Dermis microvascular lymphatic vessel endothelial cell (primary cell): ENCODE measurements around the gene CCDC112. TPM values are rescaled to one million over a fixed set of nuclear protein-coding genes. Genes with fewer than 3 reads are reported as not detected.
"Not testable (repeated sequence)": the region's sequence is repeated elsewhere in the genome, so short reads cannot be mapped to it uniquely, and the experiment has no call there.

Experiments
- DNase-seq, 2 donors: peaks; one replicate each; pipeline versions ENCODE4 v3.0.0 to v3.0.0-alpha.2; 2010; ENCODE audit warnings: low read depth in 2 of 2
- total RNA-seq: library from RNA; depleted of rRNA; stranded (reverse); fragments of >200 nt; gene quantifications from 2 replicates; pipeline ENCODE4 v1.2.1, GENCODE V29; 2014

CCDC112 gene, protein sequence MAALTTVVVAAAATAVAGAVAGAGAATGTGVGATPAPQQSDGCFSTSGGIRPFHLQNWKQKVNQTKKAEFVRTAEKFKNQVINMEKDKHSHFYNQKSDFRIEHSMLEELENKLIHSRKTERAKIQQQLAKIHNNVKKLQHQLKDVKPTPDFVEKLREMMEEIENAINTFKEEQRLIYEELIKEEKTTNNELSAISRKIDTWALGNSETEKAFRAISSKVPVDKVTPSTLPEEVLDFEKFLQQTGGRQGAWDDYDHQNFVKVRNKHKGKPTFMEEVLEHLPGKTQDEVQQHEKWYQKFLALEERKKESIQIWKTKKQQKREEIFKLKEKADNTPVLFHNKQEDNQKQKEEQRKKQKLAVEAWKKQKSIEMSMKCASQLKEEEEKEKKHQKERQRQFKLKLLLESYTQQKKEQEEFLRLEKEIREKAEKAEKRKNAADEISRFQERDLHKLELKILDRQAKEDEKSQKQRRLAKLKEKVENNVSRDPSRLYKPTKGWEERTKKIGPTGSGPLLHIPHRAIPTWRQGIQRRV
- total RNA-seq: 1.4 and 2.1 TPM in 2 replicates

DNA sequence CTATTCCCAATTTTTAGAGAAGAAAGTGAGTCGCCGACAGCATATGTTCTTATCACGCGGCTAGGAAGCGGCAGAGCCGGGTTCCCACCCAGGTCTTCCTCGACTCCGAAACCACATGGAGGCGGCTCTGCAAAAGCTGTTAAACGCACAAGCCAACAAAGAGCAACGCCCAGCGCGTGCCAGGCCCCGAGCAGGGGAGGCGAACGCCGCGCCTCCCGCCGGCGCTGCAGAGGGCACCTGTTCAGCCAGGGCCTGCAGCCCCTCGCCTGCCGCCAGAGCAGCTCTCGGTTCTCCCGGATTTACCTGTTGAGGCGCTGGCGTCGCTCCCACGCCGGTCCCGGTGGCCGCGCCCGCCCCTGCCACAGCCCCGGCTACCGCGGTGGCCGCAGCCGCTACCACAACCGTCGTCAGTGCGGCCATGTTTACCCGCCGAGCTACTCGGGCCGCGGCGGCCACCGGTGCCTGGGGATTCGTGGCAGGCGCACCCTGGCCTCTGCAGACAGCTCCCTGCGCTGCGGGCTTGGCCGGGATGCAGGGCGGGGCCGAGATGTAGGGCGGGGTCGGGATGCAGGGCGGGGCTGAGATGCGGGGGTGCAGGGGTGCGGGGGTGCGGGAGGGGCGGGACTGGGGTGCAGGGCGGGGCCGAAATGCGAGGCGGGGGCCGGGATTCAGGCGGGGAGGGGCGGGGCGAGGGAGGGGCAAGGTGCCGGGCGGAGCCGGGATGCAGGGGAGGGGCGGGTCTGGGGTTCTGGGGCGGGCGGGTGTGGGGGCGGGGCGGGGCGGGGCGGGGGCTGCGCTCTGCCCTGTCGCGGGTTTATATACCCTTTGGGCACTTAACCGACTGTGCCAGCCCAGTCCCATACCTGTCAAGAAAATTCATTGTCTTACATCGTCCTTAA is at the start of gene CCDC112:
Gene CCDC112, minus strand, starts transcription at position 531 of the 899 bp plus-strand sequence. Its CDS starts 111 bp downstream, at position 420.
- DNase-seq: peak; percentile 24 to 74

DNA sequence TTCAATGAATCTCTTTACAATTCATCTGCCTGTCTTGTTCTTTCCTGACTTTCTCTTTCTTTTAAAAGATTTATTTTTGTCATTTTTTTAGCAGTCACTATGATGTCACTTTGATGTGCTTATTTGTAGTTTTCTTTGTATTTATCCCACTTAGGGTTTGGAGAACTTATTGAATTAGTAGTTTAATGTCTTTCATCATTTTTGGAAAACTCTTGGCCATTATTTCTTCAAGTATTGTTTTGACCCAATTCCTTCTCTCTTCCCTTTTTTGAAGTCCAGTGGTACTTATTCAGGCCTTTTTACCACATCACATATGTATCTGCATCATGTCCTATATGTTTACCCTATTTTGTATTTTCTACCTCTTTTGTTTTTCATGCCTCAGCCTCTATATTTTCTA is 48.9 kb upstream of the CCDC112 start:
- DNase-seq: no peak

GRCh38 chr5:115343855-115344254 is 47.4 kb upstream of the CCDC112 start:
- no peak for DNase-seq

DNA sequence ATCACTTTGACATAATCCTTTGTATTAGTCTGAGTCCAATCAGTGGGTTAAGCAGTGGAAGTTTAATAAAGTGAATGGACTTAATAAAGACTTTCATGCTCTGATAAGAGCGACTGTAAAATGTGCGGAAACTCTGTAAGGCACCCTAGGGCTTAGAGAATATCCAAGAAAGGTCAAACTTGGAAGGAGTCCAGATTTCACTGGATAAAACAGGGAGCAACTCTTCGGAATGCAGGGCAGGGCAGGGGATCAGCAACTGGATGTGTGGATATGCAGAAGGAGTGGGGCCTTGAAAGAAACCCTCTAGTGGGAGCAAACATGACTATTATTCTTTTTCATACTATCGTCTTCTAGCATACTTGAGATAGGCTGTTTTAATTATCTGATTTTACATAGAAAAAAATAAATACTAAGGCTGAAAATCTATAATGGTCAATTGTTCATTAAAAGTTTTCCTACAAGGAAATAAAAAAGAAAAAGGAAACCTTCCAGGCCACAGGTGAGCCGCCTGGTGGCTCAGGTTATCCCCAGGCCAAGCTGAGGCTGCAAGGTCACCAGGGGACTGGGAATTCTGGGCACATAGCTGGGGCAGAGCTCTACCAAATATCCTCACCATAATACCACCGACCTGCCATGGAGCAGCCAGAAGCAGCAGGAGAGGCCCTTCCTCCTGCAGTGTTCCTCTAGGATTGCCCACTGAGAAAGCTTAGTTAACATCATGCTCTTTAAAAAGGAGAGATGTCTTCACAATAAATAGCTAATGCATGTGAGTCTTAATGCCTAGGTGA is 46.3 kb upstream of the CCDC112 start:
- no peak for DNase-seq

DNA sequence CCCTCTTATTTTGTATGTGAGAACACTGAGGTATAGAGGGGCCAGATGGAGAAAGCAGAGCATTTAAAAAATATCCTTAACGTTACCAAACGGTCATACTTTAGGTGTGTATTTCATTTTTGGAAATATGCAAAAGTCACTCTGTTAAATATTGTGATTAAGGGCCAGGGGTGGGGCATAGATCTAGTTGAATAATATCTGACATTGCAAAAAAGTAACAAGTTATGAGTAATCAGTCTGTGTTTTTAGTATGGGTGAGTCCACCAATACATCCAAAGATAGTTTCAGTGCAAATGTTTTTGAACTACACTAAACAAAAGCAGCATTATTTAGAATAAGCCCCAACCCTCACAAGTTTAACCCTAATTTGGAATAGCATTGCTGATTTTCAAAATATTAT is 45.3 kb upstream of the CCDC112 start:
- DNase-seq: no peak

DNA sequence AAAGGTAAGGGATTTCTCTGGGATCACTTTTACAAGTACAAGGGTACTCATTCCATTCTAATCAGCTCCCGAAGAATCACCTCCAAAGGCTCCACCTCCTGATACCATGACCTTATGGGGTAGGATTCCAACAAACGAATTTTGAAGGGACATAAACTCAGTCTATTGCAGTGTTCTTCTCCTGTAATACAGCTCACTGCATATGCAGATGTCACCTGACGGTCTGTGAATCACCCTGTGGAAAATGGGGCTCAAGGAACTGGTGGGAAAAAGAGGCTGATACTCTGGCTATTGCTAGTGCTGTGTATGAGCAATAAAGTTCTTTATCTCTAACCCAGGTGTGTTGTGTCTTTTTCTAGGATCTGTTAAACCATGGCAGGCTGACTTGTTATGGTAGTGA is 42.4 kb upstream of the CCDC112 start:
- DNase-seq: no peak

DNA sequence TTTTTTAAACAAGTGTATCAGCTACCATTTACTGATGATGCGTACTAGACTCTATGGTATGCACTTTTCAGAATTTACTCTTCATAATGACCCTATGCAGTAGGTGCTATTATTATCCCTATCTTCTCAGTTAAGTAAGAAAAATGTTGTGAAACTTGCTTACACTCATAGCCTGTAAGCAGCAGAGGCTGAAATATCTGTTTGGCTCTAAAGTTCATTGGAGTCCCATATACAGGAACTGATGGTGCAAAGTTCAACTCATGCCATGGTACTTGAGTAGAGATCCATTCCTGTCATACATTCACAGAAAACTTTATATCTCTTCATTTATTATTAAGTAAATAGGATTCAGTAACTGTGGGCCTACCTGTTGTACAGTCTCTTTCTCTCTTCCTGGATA is 41.4 kb upstream of the CCDC112 start:
- no peak for DNase-seq

GRCh38 chr5:115336964-115337363 is 40.5 kb upstream of the CCDC112 start:
- no peak for DNase-seq

- no peak for DNase-seq
Measured at GRCh38 chr5:115336201-115336720, 39.8 kb upstream of the CCDC112 start.

- no peak for DNase-seq
Measured at GRCh38 chr5:115335301-115335700, 38.8 kb upstream of the CCDC112 start.

GRCh38 chr5:115333164-115333563 is 36.7 kb upstream of the CCDC112 start:
- DNase-seq: no peak

DNA sequence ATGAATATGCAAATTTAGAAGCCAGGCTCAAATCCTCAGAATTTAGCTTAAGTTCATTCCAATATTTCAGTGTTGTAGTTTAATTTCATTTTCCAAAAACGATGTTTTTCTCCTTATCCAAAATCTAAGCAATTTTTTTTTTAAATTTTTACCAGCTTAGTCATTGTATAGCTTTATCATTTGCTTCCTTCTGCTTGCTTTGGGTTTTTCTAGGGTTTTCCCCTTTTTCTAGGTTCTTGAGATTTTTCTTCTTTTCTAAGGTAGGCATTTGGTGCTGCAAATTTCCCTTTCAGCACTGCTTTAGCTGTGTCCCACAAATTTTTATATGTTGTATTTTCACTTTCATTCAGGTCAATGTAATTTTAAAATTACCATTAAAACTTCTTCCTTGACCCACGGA is 34.4 kb upstream of the CCDC112 start:
- DNase-seq: no peak

- DNase-seq: no peak
Measured at GRCh38 chr5:115329475-115329874, 33.0 kb upstream of the CCDC112 start.

GRCh38 chr5:115328617-115329274 is 32.3 kb upstream of the CCDC112 start:
- DNase-seq: not testable (repeated sequence)

DNA sequence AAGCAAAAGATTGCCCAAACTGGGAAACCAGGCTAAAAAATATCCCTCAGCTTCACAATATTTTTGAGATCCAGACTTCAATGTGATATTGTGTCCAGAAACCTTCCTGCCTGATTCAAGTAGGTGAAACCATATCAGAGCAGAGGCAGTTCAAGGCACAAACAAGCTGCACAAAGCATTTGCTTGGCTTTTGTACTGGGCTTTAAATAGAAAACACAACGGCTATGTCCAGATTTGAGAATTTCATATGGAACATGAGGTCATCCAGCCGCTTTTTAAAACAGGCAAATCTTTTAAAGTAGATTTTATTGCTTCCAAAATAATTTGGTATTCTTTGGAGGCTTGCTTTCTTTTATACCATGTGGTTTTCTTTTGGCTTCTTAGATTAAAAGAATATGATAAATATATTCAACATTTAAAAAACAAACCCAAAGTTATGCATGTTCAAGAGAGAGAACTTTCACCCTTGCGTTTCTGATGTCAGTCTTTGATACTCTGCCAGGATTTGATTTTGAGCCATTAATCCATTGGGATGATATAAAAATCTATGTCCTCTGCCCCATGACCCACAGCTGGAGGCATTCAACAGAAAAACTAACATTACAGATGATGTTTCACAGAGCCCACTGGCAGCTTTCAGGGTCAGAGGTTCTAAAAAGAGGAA is 29.0 kb upstream of the CCDC112 start:
- no peak for DNase-seq

GRCh38 chr5:115324021-115324420 is 27.6 kb upstream of the CCDC112 start:
- no peak for DNase-seq

DNA sequence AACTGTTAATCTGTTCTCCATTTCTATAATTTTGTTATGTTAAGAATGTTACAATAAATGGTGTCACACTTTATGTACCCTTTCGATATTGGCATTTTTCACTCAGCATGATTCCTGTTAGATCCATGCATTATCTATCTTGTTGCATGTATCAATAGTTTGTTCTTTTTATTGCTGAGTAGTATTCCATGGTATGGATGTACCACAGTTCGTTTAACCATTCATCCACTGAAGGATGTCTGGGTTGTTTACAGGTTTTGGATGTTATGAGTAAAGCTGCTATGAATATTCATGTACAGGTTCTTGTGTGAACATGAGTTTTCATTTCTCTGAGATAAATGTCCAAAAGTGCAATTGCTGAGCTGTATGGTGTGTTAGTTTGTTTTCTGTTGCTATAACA is 26.3 kb upstream of the CCDC112 start:
- no peak for DNase-seq

DNA sequence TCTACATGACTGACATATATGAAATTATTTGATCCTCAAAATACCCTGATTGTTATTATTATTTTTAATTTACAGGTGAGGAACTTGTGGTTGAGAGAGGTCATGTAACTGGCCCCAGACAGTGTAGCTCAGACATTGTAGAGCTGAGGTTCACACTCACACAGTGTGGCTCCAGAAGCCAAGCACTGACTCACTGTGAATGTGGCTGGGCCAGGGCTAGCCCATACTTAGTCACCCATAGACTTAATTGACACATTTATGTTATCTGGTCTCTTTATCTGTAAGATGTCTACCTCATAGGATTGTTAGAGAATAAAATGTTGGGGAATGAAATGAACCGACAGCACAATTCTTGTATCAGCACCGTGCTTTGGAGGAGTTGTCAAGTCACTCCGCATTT is 24.9 kb upstream of the CCDC112 start:
- DNase-seq: no peak

DNA sequence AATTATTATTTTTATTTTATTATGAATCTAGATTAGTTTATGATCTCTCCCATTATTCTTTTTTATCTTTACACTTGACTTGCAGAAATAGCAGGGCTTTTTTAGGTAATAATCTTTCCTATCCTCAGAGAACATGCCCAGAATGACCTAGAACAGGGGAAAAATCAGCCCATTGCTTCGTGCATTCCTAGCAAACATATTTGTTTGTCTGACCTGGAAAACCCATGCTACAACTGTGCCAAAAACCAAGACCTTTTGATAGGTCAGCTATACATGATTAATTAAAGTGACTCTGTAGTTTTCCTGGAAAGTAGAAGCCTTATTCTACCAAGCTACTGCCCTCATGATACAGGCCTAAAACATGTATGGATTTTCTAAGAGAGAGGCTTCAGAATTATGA is 24.1 kb upstream of the CCDC112 start:
- DNase-seq: no peak

DNA sequence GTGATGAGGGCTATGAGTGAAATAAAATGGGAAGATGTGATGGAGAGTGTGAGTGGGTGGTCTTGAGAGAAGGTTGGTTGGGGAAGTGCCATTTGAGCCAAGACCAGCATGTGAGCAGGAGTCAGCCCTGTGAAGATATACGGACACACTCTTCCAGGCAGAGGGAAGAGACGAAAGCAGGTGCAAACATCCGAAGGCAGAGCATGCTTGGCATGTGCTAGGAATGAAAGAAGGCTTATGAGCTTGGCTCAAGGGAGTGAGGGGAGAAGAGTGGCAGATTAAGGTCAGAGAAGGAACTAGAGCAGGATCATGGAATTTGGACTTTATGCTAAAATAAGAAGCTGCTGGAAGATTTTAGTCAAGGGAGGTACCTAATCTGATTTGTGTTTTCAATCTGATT is 23.6 kb upstream of the CCDC112 start:
- DNase-seq: no peak
